ENCODE data around the gene GBX1.

The GBX1 gene

GRCh38 chr7:151178831-151179230 is 11.3 kb upstream of the GBX1 start:
- TF ChIP-seq CTCF (conservative IDR thresholded peaks at IDR 0.05; ENCODE audit: low read depth, low read length) = no peak
- H3K4me3 ChIP-seq (ENCODE audit: low read depth, low read length) = no peak overlapping the region
- DNase-seq (ENCODE audit: low read depth) = no peak

DNA sequence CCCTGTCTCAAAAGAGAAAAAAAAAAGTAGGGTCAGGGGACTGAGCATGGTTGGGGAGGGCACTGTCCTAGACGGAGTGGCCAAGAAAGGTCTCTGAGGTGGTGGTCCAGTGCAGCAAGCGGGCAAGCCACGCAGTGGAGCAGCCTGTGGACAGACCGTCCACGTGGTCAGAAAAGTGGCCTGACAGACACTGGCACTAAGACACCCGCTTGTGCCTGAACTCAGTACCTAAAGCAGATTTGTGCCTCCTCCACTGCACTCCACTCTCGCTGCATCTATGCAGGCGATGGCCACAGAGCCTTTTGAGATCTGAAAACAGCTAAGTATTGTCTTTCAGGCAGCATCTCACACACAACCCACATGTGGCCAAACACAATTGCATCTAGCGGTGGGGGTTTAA is 10.7 kb upstream of the GBX1 start:
- no peak for TF ChIP-seq CTCF (conservative IDR thresholded peaks at IDR 0.05; ENCODE audit: low read depth, low read length)
- no peak overlapping the region for H3K4me3 ChIP-seq (ENCODE audit: low read depth, low read length)
- DNase-seq (ENCODE audit: low read depth) = no peak

GRCh38 chr7:151177310-151177709 is 9.8 kb upstream of the GBX1 start:
- no peak overlapping the region for H3K4me3 ChIP-seq (ENCODE audit: low read depth, low read length)
- TF ChIP-seq CTCF (conservative IDR thresholded peaks at IDR 0.05; ENCODE audit: low read depth, low read length) = no peak
- no peak for DNase-seq (ENCODE audit: low read depth)

- TF ChIP-seq CTCF (conservative IDR thresholded peaks at IDR 0.05; ENCODE audit: low read depth, low read length) = no peak
- no peak overlapping the region for H3K4me3 ChIP-seq (ENCODE audit: low read depth, low read length)
- no peak for DNase-seq (ENCODE audit: low read depth)
These were observed 8.9 kb upstream of the GBX1 start for GRCh38 chr7:151176401-151176800.

DNA sequence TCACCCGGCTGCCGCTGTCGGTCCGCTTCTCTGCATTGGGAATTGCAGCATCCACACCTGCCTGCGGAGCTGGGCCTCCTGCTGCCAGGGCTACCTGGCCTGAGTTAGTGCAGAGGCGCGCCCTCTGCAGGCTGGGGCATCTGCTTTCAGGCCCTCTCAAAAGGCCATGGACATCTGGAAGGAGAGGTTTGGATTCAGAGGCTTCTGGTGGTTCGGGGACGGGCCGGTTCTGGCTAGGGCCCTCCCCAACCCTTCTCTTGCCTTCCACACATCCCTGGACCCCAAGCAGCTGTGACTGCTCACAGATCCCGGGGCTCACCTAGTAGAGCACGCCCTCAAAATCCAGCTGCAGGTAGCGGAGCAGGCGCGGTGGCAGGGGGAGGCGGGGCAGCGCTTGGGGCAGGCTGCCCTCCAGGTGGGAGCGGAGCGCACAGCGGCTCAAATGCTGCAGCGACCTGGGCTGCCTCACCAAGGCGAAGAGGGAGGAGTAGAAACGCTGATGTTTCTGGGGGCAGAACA is 8.4 kb upstream of the GBX1 start:
- no peak for TF ChIP-seq CTCF (conservative IDR thresholded peaks at IDR 0.05; ENCODE audit: low read depth, low read length)
- DNase-seq (ENCODE audit: low read depth) = no peak
- H3K4me3 ChIP-seq (ENCODE audit: low read depth, low read length) = no peak overlapping the region

DNA sequence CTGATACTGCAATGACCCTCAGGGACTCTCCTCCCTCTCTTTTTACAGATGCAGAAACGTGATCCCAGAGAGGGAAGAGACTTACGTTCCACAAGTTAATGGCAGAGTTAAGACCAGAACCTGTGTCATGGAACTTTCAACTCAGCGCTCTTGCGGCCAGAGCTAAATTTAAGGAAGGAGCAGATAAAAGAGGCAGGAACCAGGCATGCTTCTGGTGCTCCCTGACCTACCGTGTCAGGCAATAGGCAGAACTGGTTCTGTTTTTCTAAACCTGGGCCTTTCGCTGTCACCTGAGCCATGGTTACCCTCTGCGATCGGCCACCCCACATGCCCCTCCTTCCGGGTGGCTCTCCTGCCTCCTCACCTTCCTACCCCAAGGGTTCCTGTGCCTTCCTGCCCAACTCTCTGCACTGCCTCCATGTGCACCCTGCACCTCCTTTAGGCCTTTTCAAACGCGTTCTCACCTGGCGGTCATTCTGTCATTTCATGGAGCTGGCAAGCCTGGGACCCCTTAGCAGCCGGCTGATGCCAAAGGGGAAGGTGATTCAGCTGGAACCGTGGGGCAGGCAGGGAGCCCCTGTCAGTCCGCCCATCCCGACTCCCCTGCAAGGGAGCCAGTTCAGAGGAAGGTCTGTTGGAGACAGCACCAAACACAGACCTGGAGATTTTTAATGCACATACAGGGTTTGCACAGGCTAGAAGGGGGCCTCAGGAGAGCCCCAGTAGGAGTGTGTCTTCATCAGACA is 7.7 kb upstream of the GBX1 start:
- TF ChIP-seq CTCF (conservative IDR thresholded peaks at IDR 0.05; ENCODE audit: low read depth, low read length) = no peak
- no peak for DNase-seq (ENCODE audit: low read depth)
- no peak overlapping the region for H3K4me3 ChIP-seq (ENCODE audit: low read depth, low read length)

Measured in choroid plexus epithelial cell (primary cell).